ENCODE results near the gene PSMB10. TPM values are rescaled to one million over a fixed set of nuclear protein-coding genes. Genes with fewer than 3 reads are reported as not detected.
"Not testable (repeated sequence)": the region's sequence is repeated elsewhere in the genome, so short reads cannot be mapped to it uniquely, and the experiment has no call there.

The PSMB10 gene
- total and polyA plus RNA-seq, 2 of the 4 experiments (the other 2 are of a cell fraction), result 28.7 to 36.7 TPM

DNA sequence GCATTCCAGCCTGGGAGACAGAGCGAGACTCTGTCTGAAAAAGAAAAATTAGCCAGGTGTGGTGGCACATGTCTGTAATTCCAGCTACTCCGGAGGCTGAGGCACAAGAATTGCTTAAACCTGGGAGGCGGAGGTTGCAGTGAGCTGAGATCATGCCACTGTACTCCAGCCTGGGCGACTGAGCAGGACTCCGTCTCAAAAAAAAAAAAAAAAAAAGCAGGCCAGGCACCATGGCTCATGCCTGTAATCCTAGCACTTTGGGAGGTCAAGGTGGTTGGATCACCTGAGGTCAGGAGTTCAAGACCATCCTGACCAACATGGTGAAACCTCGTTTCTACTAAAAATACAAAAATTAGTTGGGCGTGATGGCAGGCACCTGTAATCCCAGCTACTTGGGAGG, 35.6 kb upstream of the PSMB10 start:
- H3K56ac ChIP-seq (ENCODE audit: extremely low read depth, insufficient read depth, low read length); H2BK15ac ChIP-seq (ENCODE audit: low read depth, low read length); H3K23ac ChIP-seq (ENCODE audit: low read depth, low read length); ATAC-seq (ENCODE audit: low read depth); H2AK9ac ChIP-seq (replicated peaks; ENCODE audit: low read depth, low read length, poor library complexity); H3K18ac ChIP-seq (ENCODE audit: low read depth, low read length); H3K4me1 ChIP-seq (ENCODE audit: control insufficient read depth, insufficient read depth, low read length); H2BK20ac ChIP-seq (ENCODE audit: low read depth, low read length); H2BK120ac ChIP-seq (ENCODE audit: low read depth, low read length); H4K8ac ChIP-seq (ENCODE audit: low read depth in 2 of 2, low read length in 2 of 2); H3K9me1 ChIP-seq (ENCODE audit: insufficient read depth, low read length); H4K20me1 ChIP-seq (ENCODE audit: insufficient read depth, low read length); H4K5ac ChIP-seq (ENCODE audit: low read depth, low read length); H3K36me3 ChIP-seq (ENCODE audit: control insufficient read depth, insufficient read depth, low read length); H2AFZ ChIP-seq (replicated peaks; ENCODE audit: low read length, poor library complexity); H3K4me2 ChIP-seq (ENCODE audit: low read depth, low read length); CTCF ChIA-PET; H4K91ac ChIP-seq (ENCODE audit: insufficient read depth, low read depth, low read length); H3K9me3 ChIP-seq (ENCODE audit: control insufficient read depth, insufficient read depth, low read length); H2BK5ac ChIP-seq (ENCODE audit: low read depth, low read length, poor library complexity, severe bottlenecking); H2AK5ac ChIP-seq (ENCODE audit: low read depth, low read length); H3K14ac ChIP-seq (replicated peaks; ENCODE audit: low read depth, low read length); dilution Hi-C loops (cut with HindIII; ENCODE audit: low sequenced_read_pairs, unreplicated experiment); POLR2A ChIA-PET (ENCODE audit: unreplicated experiment); intact Hi-C loops (cut with micrococcal nuclease); H3K9ac ChIP-seq (ENCODE audit: low read depth, low read length); H3K27ac ChIP-seq (ENCODE audit: insufficient read depth, low read length); DNase-seq; BruUV-seq (replicated peaks); H3K4me3 ChIP-seq (ENCODE audit: insufficient read depth, low read depth, low read length); in situ Hi-C loops (cut with MboI; ENCODE audit: low sequenced_read_pairs); H3K4ac ChIP-seq (ENCODE audit: low read depth, low read length): not testable (repeated sequence)
- WGBS, 2 experiments (ENCODE audit: extremely low coverage in 2 of 2, insufficient read length in 1 of 2), result 96% methylated on average over 3 of the region's 7 CpGs; no CpG with 5 or more reads in 1 of the 2 experiments
- peaks cover 13% of the 10 kb centered on the region for H3K27me3 ChIP-seq (ENCODE audit: control insufficient read depth, insufficient read depth, low read length)
- H3K79me1 ChIP-seq (ENCODE audit: low read depth in 1 of 2, low read length in 2 of 2), result peaks cover 0 to 10% of the 10 kb centered on the region in 2 experiments; a peak in 2 of 4 replicates

Data from IMR-90 (cell line).